ENCODE results near the gene UCP3. TPM values are rescaled to one million over a fixed set of nuclear protein-coding genes. Genes with fewer than 3 reads are reported as not detected.

Gene UCP3
- total and polyA plus RNA-seq, 4 donors, result 1.0 to 2.8 (median 1.8) TPM

DNA sequence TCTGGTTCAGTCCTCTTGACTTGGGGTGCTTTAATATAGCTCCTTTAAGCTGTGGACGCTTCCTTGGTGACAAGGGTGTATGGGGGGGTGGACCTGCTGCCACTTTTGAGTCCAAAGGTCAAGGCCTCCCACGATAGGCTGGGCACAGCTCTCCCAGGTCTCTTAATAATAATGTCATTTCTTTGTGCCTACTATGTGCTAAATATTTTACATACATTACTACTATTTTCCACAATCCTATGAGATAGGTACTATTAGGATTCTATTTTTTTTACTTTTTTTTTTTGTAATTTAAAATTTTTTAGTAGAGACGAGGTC is 304 bp upstream of the UCP3 start:
- H3K36me3 ChIP-seq (ENCODE audit: control insufficient read depth in 4 of 4, insufficient read depth in 4 of 4, low read length in 4 of 4), result peaks cover 0 to 18% (median 1%) of the 10 kb centered on the region in 4 donors
- ATAC-seq (ENCODE audit: insufficient read depth, low FRiP score), result no peak
- TF ChIP-seq, protein P1, sequence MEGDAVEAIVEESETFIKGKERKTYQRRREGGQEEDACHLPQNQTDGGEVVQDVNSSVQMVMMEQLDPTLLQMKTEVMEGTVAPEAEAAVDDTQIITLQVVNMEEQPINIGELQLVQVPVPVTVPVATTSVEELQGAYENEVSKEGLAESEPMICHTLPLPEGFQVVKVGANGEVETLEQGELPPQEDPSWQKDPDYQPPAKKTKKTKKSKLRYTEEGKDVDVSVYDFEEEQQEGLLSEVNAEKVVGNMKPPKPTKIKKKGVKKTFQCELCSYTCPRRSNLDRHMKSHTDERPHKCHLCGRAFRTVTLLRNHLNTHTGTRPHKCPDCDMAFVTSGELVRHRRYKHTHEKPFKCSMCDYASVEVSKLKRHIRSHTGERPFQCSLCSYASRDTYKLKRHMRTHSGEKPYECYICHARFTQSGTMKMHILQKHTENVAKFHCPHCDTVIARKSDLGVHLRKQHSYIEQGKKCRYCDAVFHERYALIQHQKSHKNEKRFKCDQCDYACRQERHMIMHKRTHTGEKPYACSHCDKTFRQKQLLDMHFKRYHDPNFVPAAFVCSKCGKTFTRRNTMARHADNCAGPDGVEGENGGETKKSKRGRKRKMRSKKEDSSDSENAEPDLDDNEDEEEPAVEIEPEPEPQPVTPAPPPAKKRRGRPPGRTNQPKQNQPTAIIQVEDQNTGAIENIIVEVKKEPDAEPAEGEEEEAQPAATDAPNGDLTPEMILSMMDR (IDR thresholded peaks at IDR 0.05; ENCODE audit: control extremely low read depth, extremely low read depth), result no peak
- H3K27me3 ChIP-seq (ENCODE audit: control insufficient read depth in 3 of 3, insufficient read depth in 3 of 3, low read length in 2 of 3), result no peaks in the 10 kb centered on the region
- no peak overlapping the region for H3K4me3 ChIP-seq
- H3K4me1 ChIP-seq (ENCODE audit: control insufficient read depth in 5 of 5, insufficient read depth in 5 of 5, low read length in 5 of 5), result no peaks in the 10 kb centered on the region
- H3K9ac ChIP-seq (ENCODE audit: insufficient read depth in 1 of 2, low read length in 2 of 2), result no peak overlapping the region
- no peak for DNase-seq
- H3K9me3 ChIP-seq (ENCODE audit: control insufficient read depth in 4 of 4, insufficient read depth in 3 of 4, low read length in 3 of 4), result no peaks in the 10 kb centered on the region
- no peak overlapping the region for H3K27ac ChIP-seq (ENCODE audit: low read depth in 1 of 2, low read length in 1 of 2)
- WGBS, 2 donors, result 89% methylated on average over 3 of the region's 3 CpGs

DNA sequence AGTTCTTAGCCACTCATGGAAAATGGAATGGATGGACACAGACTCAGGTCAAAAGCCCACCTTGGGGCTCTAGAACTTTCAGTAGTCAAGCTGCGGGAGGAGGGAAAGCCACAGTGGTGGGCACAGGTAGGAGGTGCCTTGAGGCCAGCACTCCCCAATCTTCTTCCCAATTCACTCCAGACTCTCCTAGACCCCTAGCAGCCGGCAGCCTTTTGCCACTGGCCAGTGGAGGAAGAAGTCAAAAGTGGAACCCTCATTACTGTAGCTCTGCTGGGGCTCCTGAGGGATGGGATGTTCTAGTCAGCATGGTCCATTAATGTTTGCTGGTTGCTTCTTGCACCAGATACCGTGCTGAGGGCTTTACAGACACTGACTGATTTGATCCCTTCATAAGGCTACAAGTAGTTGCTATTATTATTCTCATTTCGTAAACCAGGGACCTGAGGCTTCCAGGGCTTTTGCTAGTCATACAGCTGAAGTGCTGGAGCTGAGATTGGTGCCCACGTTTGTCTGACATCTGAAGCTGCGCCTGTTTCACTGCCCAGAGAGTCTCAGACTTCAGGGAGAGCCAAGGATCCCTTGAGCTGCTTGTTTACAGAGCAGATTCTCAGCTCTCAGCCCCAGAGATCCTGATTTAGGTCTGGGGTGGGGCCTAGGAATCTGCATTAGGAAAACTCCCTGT is 1.1 kb downstream of the UCP3 start:
- no peaks in the 10 kb centered on the region for H3K27me3 ChIP-seq (ENCODE audit: control insufficient read depth in 3 of 3, insufficient read depth in 3 of 3, low read length in 2 of 3)
- H3K27ac ChIP-seq (ENCODE audit: low read depth in 1 of 2, low read length in 1 of 2), result no peak overlapping the region
- TF ChIP-seq, protein P1 (IDR thresholded peaks at IDR 0.05; ENCODE audit: control extremely low read depth, extremely low read depth), result no peak

DNA sequence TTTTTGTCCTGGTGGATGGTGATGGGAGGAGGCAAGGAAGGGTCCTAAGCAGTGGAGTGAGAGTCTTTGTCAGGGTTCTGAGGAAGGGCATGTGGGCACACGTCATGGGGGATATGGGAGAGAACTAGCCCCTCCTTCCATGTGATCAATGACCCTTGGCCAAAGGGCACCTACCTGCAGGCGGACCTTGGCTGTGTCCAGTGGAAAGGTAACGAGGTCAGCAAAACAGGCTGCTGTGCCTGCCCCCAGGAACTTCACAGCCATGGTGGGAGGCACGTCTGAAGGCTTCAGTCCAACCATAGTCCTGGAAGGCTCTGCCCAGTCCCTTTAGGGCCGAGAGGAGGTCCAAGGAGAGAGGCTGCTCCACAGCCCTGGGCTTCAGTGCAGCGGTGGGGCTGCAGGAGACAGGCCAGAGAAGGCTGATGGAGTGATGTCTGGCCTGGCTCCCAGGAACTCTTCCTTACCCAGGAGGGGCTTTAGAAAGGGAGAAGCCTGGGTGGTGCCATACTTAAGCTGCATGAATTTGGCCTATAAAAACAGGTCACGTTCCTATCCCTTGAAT is 2.1 kb downstream of the UCP3 start:
- Histone ChIP-seq H3K4me1 (ENCODE audit: control insufficient read depth in 5 of 5, insufficient read depth in 5 of 5, low read length in 5 of 5) (no peaks in the 10 kb centered on the region), H3K4me3 (no peak overlapping the region), H3K9ac (ENCODE audit: insufficient read depth in 1 of 2, low read length in 2 of 2) (no peak overlapping the region), H3K27ac (ENCODE audit: low read depth in 1 of 2, low read length in 1 of 2) (no peak overlapping the region), H3K27me3 (ENCODE audit: control insufficient read depth in 3 of 3, insufficient read depth in 3 of 3, low read length in 2 of 3) (no peaks in the 10 kb centered on the region), H3K36me3 (ENCODE audit: control insufficient read depth in 4 of 4, insufficient read depth in 4 of 4, low read length in 4 of 4) (peaks cover 8 to 20% (median 12%) of the 10 kb centered on the region in 4 donors), H3K9me3 (ENCODE audit: control insufficient read depth in 4 of 4, insufficient read depth in 3 of 4, low read length in 3 of 4) (no peaks in the 10 kb centered on the region)
- ATAC-seq (ENCODE audit: insufficient read depth, low FRiP score) (no peak), DNase-seq (no peak)
- WGBS, 2 donors, result 89 to 92% methylated on average over 7 of the region's 7 CpGs
- TF ChIP-seq, protein P1 (IDR thresholded peaks at IDR 0.05; ENCODE audit: control extremely low read depth, extremely low read depth), result no peak

More for the DNA sequence above, 1.1 kb downstream of the UCP3 start:
- Histone ChIP-seq H3K4me3 (no peak overlapping the region), H3K9ac (ENCODE audit: insufficient read depth in 1 of 2, low read length in 2 of 2) (no peak overlapping the region), H3K9me3 (ENCODE audit: control insufficient read depth in 4 of 4, insufficient read depth in 3 of 4, low read length in 3 of 4) (no peaks in the 10 kb centered on the region), H3K36me3 (ENCODE audit: control insufficient read depth in 4 of 4, insufficient read depth in 4 of 4, low read length in 4 of 4) (peaks cover 6 to 21% (median 8%) of the 10 kb centered on the region in 4 donors), H3K4me1 (ENCODE audit: control insufficient read depth in 5 of 5, insufficient read depth in 5 of 5, low read length in 5 of 5) (no peaks in the 10 kb centered on the region)
- ATAC-seq (ENCODE audit: insufficient read depth, low FRiP score), result no peak
- 88 to 89% methylated on average over 6 of the region's 6 CpGs for WGBS, 2 donors
- no peak for DNase-seq
